H1 (cell line): ENCODE data around the gene APOL3. TPM values are rescaled to one million over a fixed set of nuclear protein-coding genes. Genes with fewer than 3 reads are reported as not detected.

Experiments used
- CTCF ChIA-PET: fragments of 300-600 bp; sonication (Branson Sonifier 250); formaldehyde crosslinking; loops from one replicate; lab custom pipeline; 2021; ENCODE audit not compliant: partially characterized antibody; lab: Charles Lee
- POLR2A ChIA-PET: fragments of 300-600 bp; sonication (Branson Sonifier 250); formaldehyde crosslinking; loops from one replicate; lab custom pipeline; 2021; ENCODE audit warnings: inconsistent platforms; ENCODE audit not compliant: partially characterized antibody; lab: Charles Lee
- DNase-seq, 2 experiments: peaks; one replicate each; pipeline versions ENCODE4 v3.0.0 to v3.0.0-alpha.2; 2010 to 2022; ENCODE audit warnings: low spot score in 2 of 2, low read depth in 1 of 2, mixed read lengths in 1 of 2
- FAIRE-seq: peaks from 2 replicates; lab custom pipeline; 2011; peaks lifted over from hg19 to GRCh38; lab: Jason Lieb, UNC
- H2AFZ ChIP-seq: 2 replicates; pipeline ENCODE4 v1.8.1; 2012; ENCODE audit warnings: low read length, inconsistent platforms
- H2AK5ac ChIP-seq: 2 replicates; pipeline ENCODE4 v1.6.1; 2013; ENCODE audit warnings: low read depth, low read length
- H2BK120ac ChIP-seq: replicated peaks from 2 replicates; pipeline ENCODE3; 2013; ENCODE audit warnings: low read depth, low read length, inconsistent platforms
- H2BK12ac ChIP-seq: 2 replicates; pipeline ENCODE4 v1.6.1; 2013; ENCODE audit warnings: low read depth, low read length
- H2BK15ac ChIP-seq: 2 replicates; pipeline ENCODE4 v1.6.1; 2013; ENCODE audit warnings: low read length
- H2BK20ac ChIP-seq: 2 replicates; pipeline ENCODE4 v1.6.1; 2013; ENCODE audit warnings: low read length
- H2BK5ac ChIP-seq: 2 replicates; pipeline ENCODE4 v1.6.1; 2013; ENCODE audit warnings: low read depth, low read length
- H3K14ac ChIP-seq: 2 replicates; pipeline ENCODE4 v1.6.1; 2013; ENCODE audit warnings: inconsistent platforms; ENCODE audit not compliant: insufficient read length
- H3K18ac ChIP-seq: 2 replicates; pipeline ENCODE4 v1.6.1; 2013; ENCODE audit warnings: low read length; ENCODE audit errors: extremely low read depth
- H3K23ac ChIP-seq: 2 replicates; pipeline ENCODE4 v1.6.1; 2013; ENCODE audit warnings: inconsistent platforms; ENCODE audit not compliant: insufficient read length
- H3K23me2 ChIP-seq: 2 replicates; pipeline ENCODE4 v1.6.1; 2013; ENCODE audit warnings: low read depth, low read length
- H3K27ac ChIP-seq: 2 replicates; pipeline ENCODE4 v1.6.1; 2011; ENCODE audit warnings: low read depth, low read length, inconsistent platforms
- H3K27me3 ChIP-seq, 4 experiments: replicated peaks in 1 of 4; 1 replicate in 1 of 4; 2 replicates in 3 of 4; pipeline versions ENCODE4 v1.6.1 to v1.8.1; 2011 to 2013; ENCODE audit warnings: low read length in 3 of 4, mild to moderate bottlenecking in 3 of 4, inconsistent platforms in 2 of 4, mixed read lengths in 2 of 4, moderate library complexity in 1 of 4; ENCODE audit not compliant: control insufficient read depth in 3 of 4, insufficient read depth in 3 of 4; ENCODE audit errors: extremely low read depth in 1 of 4
- H3K36me3 ChIP-seq, 4 experiments: 2 replicates each; pipeline versions ENCODE4 v1.6.1 to v1.8.1; 2011 to 2013; ENCODE audit warnings: mild to moderate bottlenecking in 4 of 4, low read length in 3 of 4, moderate library complexity in 2 of 4, control low read depth in 1 of 4, inconsistent platforms in 1 of 4; ENCODE audit not compliant: insufficient read depth in 4 of 4, control insufficient read depth in 2 of 4
- H3K4ac ChIP-seq: replicated peaks from 2 replicates; pipeline ENCODE3; 2013; ENCODE audit warnings: low read length, low read depth, mixed read lengths, inconsistent platforms; ENCODE audit not compliant: insufficient read length
- H3K4me1 ChIP-seq, 4 experiments: replicated peaks in 1 of 4; 1 replicate in 1 of 4; 2 replicates in 3 of 4; pipeline versions ENCODE4 v1.6.1 to v1.8.1; 2011 to 2013; ENCODE audit warnings: low read length in 3 of 4, inconsistent platforms in 2 of 4, mixed read lengths in 1 of 4; ENCODE audit not compliant: insufficient read depth in 4 of 4, control insufficient read depth in 3 of 4
- H3K4me2 ChIP-seq, 2 experiments: 2 replicates each; pipeline versions ENCODE4 v1.6.1 to v1.8.1; 2011 to 2013; ENCODE audit warnings: low read depth in 2 of 2, low read length in 2 of 2, control low read depth in 1 of 2, inconsistent platforms in 1 of 2, mild to moderate bottlenecking in 1 of 2; ENCODE audit not compliant: insufficient read depth in 1 of 2
- H3K4me3 ChIP-seq, 4 experiments: fragments of 200-600, 300-600 bp in 1 of 4; sonication (generic), shearing (Covaris generic), sonication (Bioruptor Twin) in 1 of 4; 2 replicates each; pipeline versions ENCODE4 v1.5.1 to v1.8.1; 2011 to 2016; ENCODE audit warnings: low read length in 4 of 4, low read depth in 3 of 4, control low read depth in 2 of 4, inconsistent platforms in 2 of 4, mild to moderate bottlenecking in 2 of 4, mixed read lengths in 1 of 4, moderate library complexity in 1 of 4; ENCODE audit not compliant: insufficient read depth in 2 of 4; ENCODE audit errors: extremely low read depth in 1 of 4
- H3K56ac ChIP-seq: replicated peaks from 2 replicates; pipeline ENCODE3; 2013; ENCODE audit warnings: low read depth, mild to moderate bottlenecking, mixed read lengths, low read length, inconsistent platforms; ENCODE audit not compliant: insufficient read length
- H3K79me1 ChIP-seq: 2 replicates; pipeline ENCODE4 v1.6.1; 2013; ENCODE audit warnings: low read depth, low read length, control low read depth
- H3K79me2 ChIP-seq, 2 experiments: 2 replicates each; pipeline versions ENCODE4 v1.6.1 to v1.8.1; 2012 to 2013; ENCODE audit warnings: low read length in 2 of 2, mild to moderate bottlenecking in 2 of 2, inconsistent platforms in 1 of 2; ENCODE audit not compliant: insufficient read depth in 2 of 2, control insufficient read depth in 1 of 2
- H3K9ac ChIP-seq, 4 experiments: replicated peaks in 1 of 4; 1 replicate in 1 of 4; 2 replicates in 3 of 4; pipeline versions ENCODE4 v1.6.1 to v1.8.1; 2011 to 2013; ENCODE audit warnings: low read depth in 3 of 4, low read length in 3 of 4, control low read depth in 2 of 4, mild to moderate bottlenecking in 2 of 4, moderate library complexity in 2 of 4, inconsistent platforms in 1 of 4; ENCODE audit errors: extremely low read depth in 1 of 4
- H3K9me3 ChIP-seq, 2 experiments: 2 replicates each; pipeline versions ENCODE4 v1.6.1 to v1.8.1; 2012 to 2013; ENCODE audit warnings: mild to moderate bottlenecking in 2 of 2, moderate library complexity in 2 of 2, control low read depth in 1 of 2, inconsistent platforms in 1 of 2, low read depth in 1 of 2, low read length in 1 of 2, mixed read lengths in 1 of 2; ENCODE audit not compliant: insufficient read depth in 2 of 2
- H4K20me1 ChIP-seq, 2 experiments: replicated peaks in 1 of 2; 2 replicates each; pipeline versions ENCODE3 to v1.8.1; 2011 to 2013; ENCODE audit warnings: inconsistent platforms in 2 of 2, low read length in 2 of 2, mild to moderate bottlenecking in 1 of 2; ENCODE audit not compliant: insufficient read depth in 2 of 2, control insufficient read depth in 1 of 2
- H4K5ac ChIP-seq: 2 replicates; pipeline ENCODE4 v1.6.1; 2013; ENCODE audit warnings: low read length, low read depth, mixed read lengths, inconsistent platforms; ENCODE audit not compliant: insufficient read length
- H4K8ac ChIP-seq: 2 replicates; pipeline ENCODE4 v1.8.0; 2013; ENCODE audit warnings: mild to moderate bottlenecking, moderate library complexity, low read length, inconsistent platforms; ENCODE audit not compliant: insufficient read depth; ENCODE audit errors: extremely low read depth
- H4K91ac ChIP-seq: replicated peaks from 2 replicates; pipeline ENCODE3; 2013; ENCODE audit warnings: low read length, mixed read lengths, inconsistent platforms; ENCODE audit not compliant: insufficient read length
- CEBPB ChIP-seq: IDR thresholded peaks from 2 replicates; pipeline ENCODE4 v1.6.1; 2012; ENCODE audit warnings: low read depth, low read length
- MAX ChIP-seq: IDR thresholded peaks from 2 replicates; pipeline ENCODE4 v1.6.1; 2012; ENCODE audit warnings: inconsistent platforms
- SRF ChIP-seq: IDR thresholded peaks from 2 replicates; pipeline ENCODE4 v1.6.1; 2011; ENCODE audit warnings: mild to moderate bottlenecking, low read depth, low read length, moderate library complexity
- YY1 ChIP-seq: IDR thresholded peaks from 2 replicates; pipeline ENCODE4 v1.6.1; 2011; ENCODE audit warnings: low read depth, mild to moderate bottlenecking, low read length
- ZNF274 ChIP-seq: IDR thresholded peaks from 2 replicates; pipeline ENCODE4 v1.7.0; 2012; ENCODE audit warnings: low read length, borderline replicate concordance; ENCODE audit errors: extremely low read depth
- WGBS, 2 experiments: shearing (Covaris generic) in 1 of 2; methylation state at CpG; one replicate each; pipeline versions ENCODE4 v1.1.6 to v1.1.7; 2013 to 2015; ENCODE audit warnings: low lambda C conversion rate in 2 of 2, mixed read lengths in 2 of 2, inconsistent platforms in 1 of 2, low coverage in 1 of 2, missing lambda C conversion rate in 1 of 2; ENCODE audit not compliant: insufficient replicate concordance in 2 of 2, insufficient coverage in 1 of 2, insufficient read length in 1 of 2; ENCODE audit errors: extremely low coverage in 1 of 2, missing lambda C conversion rate in 1 of 2; 5-methylcytosine and 5-hydroxymethylcytosine counted together
- polyA plus RNA-seq, 7 experiments: library from polyadenylated mRNA; depleted of rRNA in 3 of 7; stranded (reverse) in 5 of 7; unstranded in 2 of 7; fragments of >200 nt in 5 of 7; fragments of 200-250 nt in 2 of 7; gene quantifications; 1 replicate in 5 of 7; 2 replicates in 1 of 7; 4 replicates in 1 of 7; pipeline versions ENCODE4 v1.2.1 to v1.2.3, GENCODE V29; 2011 to 2013; ENCODE audit warnings: missing spikeins in 2 of 7, mixed read lengths in 2 of 7
- total RNA-seq: library from RNA; stranded (reverse); fragmentation: NEBNext Ultra II Directional; extraction: Animal tissue kit (Norgen Biotek cat#: 25700); gene quantifications from 2 replicates; pipeline ENCODE4 v1.2.1, GENCODE V29; 2021

The APOL3 gene
- total and polyA plus RNA-seq, 2 of the 8 experiments (the other 6 are each of a cell fraction or from before 2014, with no cell fraction given) = 0.12 TPM; not detected in 1

GRCh38 chr22:36197514-36198146 is 37.1 kb upstream of the APOL3 start:
- Histone ChIP-seq H4K20me1 (no peaks in the 10 kb centered on the region), H4K8ac (no peak overlapping the region), H3K56ac (no peak overlapping the region), H3K27ac (no peak overlapping the region; the same call in 1 of the 2 replicates), H2BK120ac (no peak overlapping the region), H3K9me3 (no peaks in the 10 kb centered on the region)
- no peak for DNase-seq
- CTCF ChIA-PET = interaction anchor here (0.6 to 3.4 kb wide), 15 partner anchors 9 to 289 kb away, joined by 3 to 13 read pairs (median 4); partner anchors contain the start of gene APOL2
- TF ChIP-seq MAX = no peak
- no peak for TF ChIP-seq YY1
- no peak for TF ChIP-seq CEBPB
- TF ChIP-seq ZNF274 = no peak
- TF ChIP-seq SRF = no peak
- TF ChIP-seq, all 59 proteins: peak for 0
- Histone ChIP-seq H3K27me3 (no peaks in the 10 kb centered on the region), H3K4me1 (peaks cover 0 to 11% (median 9%) of the 10 kb centered on the region in 4 experiments; a peak in 6 of 7 replicates), H3K23ac (no peak overlapping the region), H2BK5ac (no peak overlapping the region), H2BK20ac (no peak overlapping the region), H3K9ac (peak overlapping the region in 1 of 4 experiments; percentile 21; a peak in 1 of 7 replicates), H3K14ac (no peak overlapping the region), H3K36me3 (no peaks in the 10 kb centered on the region), H3K23me2 (no peaks in the 10 kb centered on the region), H2AK5ac (no peak overlapping the region), H4K5ac (no peak overlapping the region), H3K4me3 (peak overlapping the region in 1 of 4 experiments; percentile 5; a peak in 1 of 8 replicates), H3K4me2 (peak overlapping the region in 1 of 2 experiments; percentile 34; a peak in 2 of 4 replicates), H3K79me1 (no peaks in the 10 kb centered on the region), H2BK12ac (0 out of 2 replicates have a peak overlapping the region, but pooled peaks have one; percentile 60), H3K18ac (peak overlapping the region; percentile 32; the same call in 1 of the 2 replicates), H2AFZ (peak overlapping the region; percentile 45; the same call in 1 of the 2 replicates), H2BK15ac (no peak overlapping the region), H4K91ac (no peak overlapping the region), H3K4ac (no peak overlapping the region), H3K79me2 (no peaks in the 10 kb centered on the region)
- POLR2A ChIA-PET = interaction anchor here (1.3 to 1.8 kb wide), 2 partner anchors 40 to 42 kb away, joined by 3 read pairs; partner anchors contain the start of gene APOL2
- 86% methylated on average over 8 of the region's 8 CpGs; no CpG with 5 or more reads in 1 of the 2 experiments for WGBS, 2 experiments
- FAIRE-seq = no peak
